DOHH2 (cell line): ENCODE data around the gene CFAP77.

Experiments
- CTCF ChIP-seq: fragments of 200-600 bp; sonication (generic); IDR thresholded peaks from one replicate; pipeline ENCODE4 v1.5.1; 2014; ENCODE audit warnings: antibody characterized with exemption, mild to moderate bottlenecking, low read depth, low read length; ENCODE audit not compliant: poor library complexity, severe bottlenecking
- EZH2phosphoT487 ChIP-seq: fragments of 200-600 bp; sonication (generic); IDR thresholded peaks from 2 replicates; pipeline ENCODE4 v1.6.1; 2017; ENCODE audit warnings: borderline replicate concordance, mild to moderate bottlenecking, antibody characterized with exemption, low read length, moderate library complexity, mixed read lengths

- TF ChIP-seq CTCF, result no peak
- no peak for TF ChIP-seq EZH2phosphoT487
Measured at GRCh38 chr9:132564526-132564925, 154.5 kb downstream of the CFAP77 start.
